Endothelial cell of umbilical vein (primary cell): ENCODE results near the gene BRD3. TPM values are rescaled to one million over a fixed set of nuclear protein-coding genes. Genes with fewer than 3 reads are reported as not detected.

ENCODE experiments used
- BruUV-seq: library from RNA; stranded (reverse); fragments of 400-500 nt; replicated peaks from 2 replicates; lab custom pipeline; 2021; lab: Mats Ljungman, UMichigan
- CTCF ChIA-PET: fragments of 300-600, 350-600 bp; sonication (Branson Sonifier 250); formaldehyde crosslinking; loops from one replicate; lab custom pipeline; 2021; ENCODE audit warnings: antibody characterized with exemption, inconsistent platforms; lab: Charles Lee
- POLR2A ChIA-PET: fragments of 300-600, 350-600 bp; sonication (Branson Sonifier 250); formaldehyde crosslinking; loops from one replicate; lab custom pipeline; 2021; ENCODE audit warnings: antibody characterized with exemption, inconsistent platforms; lab: Charles Lee
- DNase-seq: peaks from one replicate; pipeline ENCODE4 v3.0.0-alpha.2; 2011; ENCODE audit warnings: low read depth, low spot score
- FAIRE-seq: peaks from 2 replicates; lab custom pipeline; 2011; peaks lifted over from hg19 to GRCh38; lab: Jason Lieb, UNC
- H2AFZ ChIP-seq: 2 replicates; pipeline ENCODE4 v1.6.0; 2012; ENCODE audit warnings: low read depth, low read length, control low read depth, inconsistent platforms
- H3K27ac ChIP-seq: 2 replicates; pipeline ENCODE4 v1.5.1; 2011; ENCODE audit warnings: low read depth, mild to moderate bottlenecking, control low read depth, low read length, moderate library complexity; ENCODE audit not compliant: insufficient read depth
- H3K27me3 ChIP-seq, 2 experiments: 2 replicates each; pipeline versions ENCODE4 v1.6.0 to v1.6.1; 2011; ENCODE audit warnings: low read length in 2 of 2, mixed read lengths in 1 of 2; ENCODE audit not compliant: control insufficient read depth in 2 of 2, insufficient read depth in 2 of 2
- H3K36me3 ChIP-seq, 2 experiments: 2 replicates in 1 of 2; 3 replicates in 1 of 2; pipeline ENCODE4 v1.5.1; 2011; ENCODE audit warnings: low read length in 2 of 2, mild to moderate bottlenecking in 1 of 2, moderate library complexity in 1 of 2; ENCODE audit not compliant: control insufficient read depth in 2 of 2, insufficient read depth in 2 of 2; ENCODE audit errors: extremely low read depth in 1 of 2
- H3K4me1 ChIP-seq: 3 replicates; pipeline ENCODE4 v1.5.1; 2011; ENCODE audit warnings: mild to moderate bottlenecking, low read length; ENCODE audit not compliant: control insufficient read depth, insufficient read depth; ENCODE audit errors: extremely low read depth
- H3K4me2 ChIP-seq: 2 replicates; pipeline ENCODE4 v1.6.1; 2011; ENCODE audit warnings: low read length, control low read depth, mixed read lengths; ENCODE audit not compliant: insufficient read depth
- H3K4me3 ChIP-seq, 3 experiments: fragments of 200-600 bp in 1 of 3; sonication (generic), shearing (Covaris generic) in 1 of 3; replicated peaks in 1 of 3; 2 replicates each; pipeline ENCODE4 v1.5.1; 2011 to 2016; ENCODE audit warnings: control low read depth in 3 of 3, low read length in 3 of 3, mild to moderate bottlenecking in 2 of 3, inconsistent platforms in 1 of 3, low read depth in 1 of 3, moderate library complexity in 1 of 3; ENCODE audit not compliant: insufficient read depth in 1 of 3
- H3K79me2 ChIP-seq: 2 replicates; pipeline ENCODE4 v1.6.0; 2012; ENCODE audit warnings: low read length, inconsistent platforms; ENCODE audit not compliant: control insufficient read depth, insufficient read depth
- H3K9ac ChIP-seq: replicated peaks from 2 replicates; pipeline ENCODE3; 2011; ENCODE audit warnings: low read length, control low read depth; ENCODE audit not compliant: insufficient read depth; ENCODE audit errors: extremely low read depth
- H3K9me1 ChIP-seq: replicated peaks from 3 replicates; pipeline ENCODE4 v1.6.0; 2011; ENCODE audit warnings: mild to moderate bottlenecking, low read length; ENCODE audit not compliant: control insufficient read depth, insufficient read depth; ENCODE audit errors: extremely low read depth
- H3K9me3 ChIP-seq: replicated peaks from 2 replicates; pipeline ENCODE4 v1.5.1; 2012; ENCODE audit warnings: low read length, inconsistent platforms; ENCODE audit not compliant: control insufficient read depth, insufficient read depth
- H4K20me1 ChIP-seq: replicated peaks from 2 replicates; pipeline ENCODE3; 2011; ENCODE audit warnings: mild to moderate bottlenecking, low read length; ENCODE audit not compliant: control insufficient read depth, insufficient read depth; ENCODE audit errors: extremely low read depth
- CTCF ChIP-seq, 2 donors: IDR thresholded peaks; 1 replicate in 1 of 2; 2 replicates in 1 of 2; pipeline ENCODE4 v1.5.1; 2011; ENCODE audit warnings: low read length in 2 of 2, mild to moderate bottlenecking in 2 of 2, moderate library complexity in 2 of 2, control low read depth in 1 of 2, inconsistent platforms in 1 of 2, low read depth in 1 of 2; ENCODE audit not compliant: insufficient read depth in 1 of 2; ENCODE audit errors: extremely low read depth in 1 of 2
- EZH2 ChIP-seq: IDR thresholded peaks from 2 replicates; pipeline ENCODE4 v1.6.1; 2012; ENCODE audit warnings: borderline replicate concordance, low read depth, mild to moderate bottlenecking, moderate library complexity, low read length, inconsistent platforms; ENCODE audit not compliant: severe bottlenecking
- FOS ChIP-seq: IDR thresholded peaks from 2 replicates; pipeline ENCODE4 v1.6.1; 2011; ENCODE audit warnings: mild to moderate bottlenecking, low read length, moderate library complexity, borderline replicate concordance; ENCODE audit not compliant: insufficient read depth
- GATA2 ChIP-seq: IDR thresholded peaks from 2 replicates; pipeline ENCODE4 v1.7.0; 2011; ENCODE audit warnings: low read depth, mild to moderate bottlenecking, moderate library complexity, mixed read lengths, low read length; ENCODE audit not compliant: insufficient read length, insufficient read depth
- JUN ChIP-seq: IDR thresholded peaks from 2 replicates; pipeline ENCODE4 v1.6.1; 2011; ENCODE audit warnings: borderline replicate concordance, low read depth; ENCODE audit not compliant: insufficient read length, insufficient read depth
- MAX ChIP-seq: IDR thresholded peaks from 2 replicates; pipeline ENCODE4 v1.6.1; 2011; ENCODE audit not compliant: insufficient read depth, insufficient read length
- MYC ChIP-seq: IDR thresholded peaks from one replicate; pipeline ENCODE4 v1.6.1; 2011; ENCODE audit warnings: mild to moderate bottlenecking, low read depth, low read length
- POLR2A ChIP-seq: IDR thresholded peaks from 2 replicates; pipeline ENCODE4 v1.6.1; 2012; ENCODE audit warnings: low read depth, mild to moderate bottlenecking, control low read depth, low read length
- POLR2AphosphoS5 ChIP-seq: IDR thresholded peaks from 2 replicates; pipeline ENCODE4 v1.6.1; 2012; ENCODE audit warnings: low read depth, mild to moderate bottlenecking, control low read depth, low read length, moderate library complexity; ENCODE audit not compliant: insufficient read depth
- dilution Hi-C: fragments of 300-500 bp; cut with MboI; formaldehyde crosslinking; loops from one replicate; pipeline ENCODE4 v1.15.0; 2019; ENCODE audit warnings: low sequenced_read_pairs; ENCODE audit not compliant: extremely low pct_ligation_motif_present
- intact Hi-C: fragments of 100-400 bp; cut with micrococcal nuclease; formaldehyde crosslinking; loops from one replicate; pipeline ENCODE4 v1.10.0; 2022
- polyA plus RNA-seq, 4 experiments: library from polyadenylated mRNA; depleted of rRNA in 3 of 4; stranded (reverse) in 3 of 4; unstranded in 1 of 4; fragments of >200 nt; gene quantifications; 2 replicates each; pipeline versions ENCODE4 v1.2.1 to v1.2.3, GENCODE V29; 2011 to 2012; ENCODE audit warnings: missing spikeins in 1 of 4
- total RNA-seq: library from RNA; stranded (reverse); gene quantifications from 2 replicates; pipeline ENCODE4 v1.2.3, GENCODE V29; 2021

BRD3 gene
- total and polyA plus RNA-seq, 2 donors (not counting 3 experiments of a cell fraction or from before 2014, with no cell fraction given): 10.5 to 47.1 TPM

GRCh38 chr9:133987946-133988665 is 79.7 kb downstream of the BRD3 start:
- Histone ChIP-seq H3K4me1 (peaks cover 10% of the 10 kb centered on the region), H3K9ac (no peak overlapping the region), H3K4me3 (no peak overlapping the region), H3K4me2 (no peak overlapping the region), H3K36me3 (no peaks in the 10 kb centered on the region), H3K27me3 (no peaks in the 10 kb centered on the region), H3K9me3 (no peaks in the 10 kb centered on the region), H3K27ac (no peak overlapping the region), H4K20me1 (no peaks in the 10 kb centered on the region), H3K9me1 (no peaks in the 10 kb centered on the region), H3K79me2 (peaks cover 79% of the 10 kb centered on the region), H2AFZ (no peak overlapping the region)
- CTCF ChIA-PET: no interaction called here
- TF ChIP-seq JUN (no peak), FOS (no peak), CTCF (IDR thresholded peaks at IDR 0.05; ENCODE audit: extremely low read depth in 1 of 2, insufficient read depth in 1 of 2, low read depth in 1 of 2, low read length in 2 of 2) (no peak), EZH2 (no peak), POLR2A (no peak), GATA2 (no peak), MAX (no peak), POLR2AphosphoS5 (no peak), MYC (no peak)
- DNase-seq (no peak), FAIRE-seq (no peak)
- POLR2A ChIA-PET: no interaction called here
- intact Hi-C loops (no loop called here), dilution Hi-C loops (no loop called here)
- BruUV-seq: no TSS peak
